Stimulated activated CD4-positive, alpha-beta T cell treated with anti-CD3 and anti-CD28 coated beads, Interleukin-15, amount 100 ng/mL, for 1 hour (primary cell): ENCODE measurements around the gene FGF3.

Experiments used
- DNase-seq, 2 donors: peaks; one replicate each; pipeline ENCODE4 v3.0.0-alpha.2; 2020; ENCODE audit warnings: low read depth in 1 of 2, low spot score in 1 of 2

The FGF3 gene

GRCh38 chr11:69844396-69844795 is 25.2 kb upstream of the FGF3 start:
- DNase-seq = no peak

- DNase-seq = no peak
Measured at GRCh38 chr11:69843529-69843921, 24.3 kb upstream of the FGF3 start.

- no peak for DNase-seq
Measured at GRCh38 chr11:69842746-69843528, 23.7 kb upstream of the FGF3 start.

- DNase-seq = no peak
Measured at GRCh38 chr11:69841859-69842698, 22.9 kb upstream of the FGF3 start.

DNA sequence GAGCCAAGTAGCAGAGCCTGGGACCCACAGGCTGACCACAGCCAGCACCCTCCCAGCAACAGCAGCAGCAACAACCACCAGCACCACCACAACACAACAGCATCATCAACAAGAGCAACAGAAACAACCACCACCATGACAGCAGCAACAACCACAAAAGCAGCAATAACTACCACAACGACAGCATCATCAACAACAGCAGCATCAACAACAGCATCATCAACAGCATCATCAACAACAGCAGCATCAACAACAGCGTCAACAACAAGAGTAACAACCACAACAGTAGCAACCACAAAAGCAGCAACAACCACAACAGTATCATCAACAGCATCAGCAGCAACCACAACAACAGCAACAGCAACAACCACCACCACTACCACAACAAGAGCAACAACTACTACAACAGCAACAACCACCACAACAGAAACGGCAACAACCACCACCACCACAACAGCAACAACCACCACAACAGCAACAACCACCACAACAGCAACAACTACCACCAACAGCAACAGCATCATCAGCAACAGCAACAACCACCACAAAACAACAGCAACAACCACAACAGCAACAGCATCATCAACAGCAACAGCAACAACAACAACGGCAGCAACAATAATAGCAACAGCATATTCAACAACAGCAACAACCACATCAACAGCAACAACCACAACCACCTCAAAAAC is 22.1 kb upstream of the FGF3 start:
- no peak for DNase-seq

DNA sequence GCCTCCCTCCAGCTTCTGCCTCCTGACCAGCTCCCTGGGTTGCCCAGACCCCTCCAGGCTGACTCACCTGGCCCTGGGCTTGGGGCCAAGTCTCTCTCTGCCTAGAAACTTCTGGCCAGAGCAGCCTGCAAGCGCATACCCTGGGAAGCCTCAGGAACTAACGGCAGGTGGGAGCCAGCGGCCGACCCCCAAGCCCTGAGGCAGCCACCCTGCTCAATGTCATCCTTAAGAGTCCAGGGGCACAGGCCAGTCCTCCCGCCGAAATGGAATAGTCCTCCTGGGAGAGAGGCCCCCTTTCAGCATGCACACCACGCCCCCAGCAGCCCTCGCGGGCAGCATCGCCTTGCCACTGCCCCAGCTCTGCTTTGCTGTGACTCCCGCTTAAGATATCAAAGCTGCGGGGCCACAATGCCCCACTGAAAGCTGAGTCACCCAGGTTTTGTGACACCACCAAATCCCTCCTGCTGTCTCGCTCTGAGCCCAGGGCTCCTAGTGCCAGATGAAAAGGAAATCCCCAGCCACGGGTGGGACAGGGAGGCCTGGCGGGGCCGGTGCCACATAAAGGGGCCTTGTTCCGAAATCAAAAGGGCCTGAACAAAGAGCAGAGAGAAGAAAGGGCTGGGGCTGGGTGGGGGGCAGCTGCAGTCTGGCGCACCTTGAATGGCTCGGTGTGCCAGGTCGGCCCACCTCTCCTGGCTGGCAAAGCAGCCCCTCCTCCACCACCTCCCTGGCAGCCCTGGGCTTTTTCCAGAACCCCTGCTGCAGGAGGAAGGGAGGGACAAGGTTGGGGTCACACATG is 21.4 kb upstream of the FGF3 start:
- DNase-seq = no peak

DNA sequence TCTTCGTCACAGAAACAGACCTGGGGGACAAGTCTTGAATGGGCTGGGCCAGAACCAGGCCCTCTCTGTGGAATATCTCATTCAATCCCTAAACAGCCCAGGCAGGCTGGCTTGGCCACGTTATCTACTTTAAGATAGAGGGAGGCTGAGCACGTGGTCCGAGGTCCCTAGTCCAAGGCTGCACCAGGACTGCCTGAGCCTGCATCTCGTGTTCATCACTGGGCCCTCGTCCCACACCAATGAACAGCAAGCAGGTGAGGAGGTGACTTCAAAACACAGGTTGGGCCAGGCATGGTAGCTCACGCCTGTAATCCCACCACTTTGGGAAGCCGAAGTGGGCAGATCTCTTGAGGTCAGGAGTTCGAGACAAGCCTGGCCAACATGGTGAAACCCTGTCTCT is 20.3 kb upstream of the FGF3 start:
- no peak for DNase-seq

- no peak for DNase-seq
Measured at GRCh38 chr11:69837791-69838190, 18.6 kb upstream of the FGF3 start.

DNA sequence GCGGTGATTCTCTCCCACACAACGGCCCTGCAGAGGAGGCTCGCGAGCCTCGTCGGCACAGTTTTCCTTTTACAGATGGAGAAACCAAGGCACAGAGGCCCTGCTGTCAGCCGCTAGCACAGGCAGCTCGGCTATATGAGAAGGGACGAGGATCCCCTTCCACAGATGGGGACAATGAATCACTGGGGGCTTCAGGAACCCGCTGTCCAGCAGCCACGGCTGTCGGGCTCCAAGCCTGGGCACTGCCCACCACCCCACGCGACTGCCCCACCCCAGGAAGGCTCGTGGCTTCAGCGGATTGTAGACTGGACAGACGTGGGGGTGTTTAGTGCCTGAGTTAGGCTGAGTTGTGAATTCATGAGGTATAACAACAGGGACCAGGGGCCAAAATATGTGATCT is 17.2 kb upstream of the FGF3 start:
- DNase-seq = no peak

DNA sequence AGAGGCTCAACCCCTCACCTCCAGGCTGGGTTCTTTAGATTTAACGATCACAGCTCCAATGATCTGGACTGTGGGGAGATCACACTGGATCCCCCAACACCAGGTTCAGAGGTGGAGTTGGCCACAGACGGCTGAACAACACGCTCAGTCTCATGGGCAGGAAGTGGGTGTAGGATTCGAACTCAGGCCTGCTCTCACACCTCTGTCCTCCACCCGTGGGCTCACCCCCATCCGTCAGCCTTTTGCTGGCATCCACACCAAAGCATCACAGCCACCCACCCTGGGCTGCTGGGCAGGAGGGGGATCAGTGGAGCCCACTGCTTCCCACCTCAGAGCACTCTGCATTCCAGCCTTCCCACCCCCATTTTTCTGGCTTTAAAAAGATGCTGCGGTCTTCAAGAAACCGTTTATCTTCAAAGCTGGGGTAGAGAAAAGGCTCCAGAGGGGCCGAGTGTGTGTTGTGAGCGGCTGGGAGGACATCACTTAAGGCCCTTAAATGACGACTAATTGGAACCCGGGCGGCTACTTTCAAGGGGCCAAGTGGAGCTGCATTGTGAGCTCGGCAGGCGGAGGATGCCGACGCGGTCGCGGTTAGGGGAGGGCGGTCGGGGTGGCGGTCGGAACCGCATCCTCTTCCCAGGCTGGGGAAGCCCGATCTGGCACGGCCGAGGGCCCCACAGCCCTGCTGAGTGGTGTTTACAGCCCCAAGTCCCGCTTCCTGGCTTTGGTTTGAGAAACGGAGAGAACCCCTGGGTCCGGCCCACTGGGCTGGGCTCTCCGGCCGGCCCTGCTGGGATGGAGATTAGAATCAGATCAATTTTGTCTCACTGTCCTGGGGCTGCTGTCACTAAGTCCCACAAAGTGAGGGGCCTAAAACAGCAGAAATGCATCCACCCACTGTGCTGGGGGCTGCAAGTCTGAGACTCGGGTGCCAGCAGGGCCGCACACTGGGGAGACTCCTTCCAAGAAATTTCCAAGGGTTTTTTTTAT is 15.9 kb upstream of the FGF3 start:
- DNase-seq = no peak

DNA sequence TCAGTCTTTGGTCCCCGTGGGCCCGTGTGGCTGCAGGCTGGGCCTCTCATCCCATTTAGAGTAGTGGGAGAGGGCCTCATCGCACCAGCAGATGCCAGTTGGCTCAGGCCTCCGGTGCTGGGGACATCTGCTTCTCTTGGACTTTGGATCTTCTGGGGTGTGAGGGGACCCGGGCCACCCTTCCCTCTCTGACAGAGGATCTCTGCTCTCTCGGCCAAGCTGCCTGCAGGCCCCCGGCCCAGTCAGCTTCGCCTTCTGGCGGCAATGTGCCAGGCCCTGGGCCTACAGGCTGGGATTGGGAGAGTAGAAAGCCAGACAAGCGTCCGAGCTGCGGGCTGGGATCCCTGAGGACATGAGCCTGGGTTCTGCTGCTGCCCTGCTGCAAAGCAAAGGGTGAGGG is 15.0 kb upstream of the FGF3 start:
- no peak for DNase-seq

DNA sequence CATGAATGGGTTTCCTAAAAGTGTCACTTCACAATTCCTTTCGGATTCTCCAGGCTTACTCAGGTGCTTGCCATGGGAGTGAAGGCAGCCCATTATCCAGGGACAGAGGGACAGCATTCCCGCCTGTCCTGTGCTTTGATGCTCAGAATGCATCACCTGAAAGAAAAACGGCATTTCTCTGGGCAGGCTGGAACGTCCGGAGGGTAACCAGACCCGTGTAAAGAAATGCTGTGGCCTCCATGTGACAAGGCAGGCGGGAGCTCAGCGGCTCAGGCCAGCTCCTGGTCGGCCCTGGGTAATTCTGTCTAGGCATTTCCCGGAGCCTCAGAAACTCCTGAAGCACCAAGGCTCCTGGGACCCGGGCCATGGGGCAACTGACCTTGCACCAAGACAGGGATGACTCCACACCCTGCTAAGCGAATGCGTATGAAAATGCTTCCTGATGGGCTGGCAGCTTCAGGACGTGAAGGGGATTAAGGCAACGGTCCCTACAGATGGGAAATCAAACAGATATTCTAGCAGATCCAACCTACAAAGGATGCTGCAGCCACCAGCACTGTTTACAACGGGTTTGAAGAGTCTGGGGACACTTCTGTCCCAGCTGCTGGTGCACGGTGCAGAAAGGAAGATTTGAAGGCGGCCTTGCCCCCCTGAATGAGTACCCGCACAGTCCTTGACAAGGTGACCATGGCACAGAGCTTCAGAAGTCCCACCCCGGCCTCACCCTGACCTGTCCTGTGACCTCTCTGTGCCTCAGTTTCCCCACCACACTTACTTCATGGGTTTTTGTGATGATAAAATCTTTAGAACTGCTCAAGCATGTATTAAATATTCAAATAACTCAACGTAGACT is 13.6 kb upstream of the FGF3 start:
- no peak for DNase-seq

DNA sequence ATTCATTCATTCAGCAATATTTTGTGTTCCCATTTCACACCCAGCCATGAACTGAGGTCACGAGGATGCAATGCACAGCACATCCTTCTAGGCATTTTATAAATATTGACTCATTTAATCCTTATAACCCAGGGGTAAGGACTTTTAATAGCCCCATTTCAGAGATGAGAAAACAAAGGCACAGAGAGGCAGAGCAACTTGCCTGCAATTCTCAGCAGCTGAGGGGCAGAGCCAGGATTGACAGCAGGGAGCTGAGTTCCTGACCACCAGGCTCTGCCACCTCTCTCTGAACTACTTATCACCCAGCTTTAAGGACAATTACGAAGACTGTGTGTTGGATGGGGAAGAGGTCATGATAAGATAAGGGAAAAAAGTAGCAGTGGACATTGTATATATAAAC is 12.8 kb upstream of the FGF3 start:
- DNase-seq = no peak

GRCh38 chr11:69830086-69830485 is 10.9 kb upstream of the FGF3 start:
- DNase-seq = no peak

DNA sequence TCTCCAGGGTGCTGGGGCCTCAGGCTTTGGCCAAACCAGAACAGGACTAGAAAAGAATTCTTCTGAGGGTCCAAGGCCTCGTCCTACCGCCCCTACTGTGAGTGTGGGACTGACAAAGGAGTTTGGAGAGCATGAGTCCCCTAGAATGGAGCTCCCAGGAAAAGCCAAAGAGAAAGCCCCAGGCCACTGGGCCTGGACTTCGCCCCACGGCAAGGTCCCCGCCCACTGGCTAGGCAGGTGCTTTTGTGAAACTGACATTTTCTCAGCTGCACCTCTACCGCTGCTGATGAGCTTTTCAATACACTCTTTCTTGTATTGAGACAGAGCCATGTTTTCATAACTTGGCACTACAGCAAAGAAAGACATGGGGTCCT is 9.7 kb upstream of the FGF3 start:
- no peak for DNase-seq

GRCh38 chr11:69828276-69828970 is 9.2 kb upstream of the FGF3 start:
- DNase-seq = no peak

GRCh38 chr11:69826773-69827172 is 7.6 kb upstream of the FGF3 start:
- DNase-seq = no peak

GRCh38 chr11:69825941-69826340 is 6.7 kb upstream of the FGF3 start:
- no peak for DNase-seq
